HG03135 (cell line): ENCODE data around the gene SDHAF3.
"Not testable (repeated sequence)": the region's sequence is repeated elsewhere in the genome, so short reads cannot be mapped to it uniquely, and the experiment has no call there.

Experiments
- ATAC-seq: cut with Tn5 transposase; IDR thresholded peaks from one replicate; pipeline ENCODE4 v1.9.1; 2021; ENCODE audit warnings: mild to moderate bottlenecking, moderate library complexity; ENCODE audit not compliant: unreplicated experiment

The SDHAF3 gene

GRCh38 chr7:97120713-97121457, 3.4 kb downstream of the SDHAF3 start:
- ATAC-seq, result no peak

- ATAC-seq, result not testable (repeated sequence)
Observed at GRCh38 chr7:97123115-97123514, 5.6 kb downstream of the SDHAF3 start.

DNA sequence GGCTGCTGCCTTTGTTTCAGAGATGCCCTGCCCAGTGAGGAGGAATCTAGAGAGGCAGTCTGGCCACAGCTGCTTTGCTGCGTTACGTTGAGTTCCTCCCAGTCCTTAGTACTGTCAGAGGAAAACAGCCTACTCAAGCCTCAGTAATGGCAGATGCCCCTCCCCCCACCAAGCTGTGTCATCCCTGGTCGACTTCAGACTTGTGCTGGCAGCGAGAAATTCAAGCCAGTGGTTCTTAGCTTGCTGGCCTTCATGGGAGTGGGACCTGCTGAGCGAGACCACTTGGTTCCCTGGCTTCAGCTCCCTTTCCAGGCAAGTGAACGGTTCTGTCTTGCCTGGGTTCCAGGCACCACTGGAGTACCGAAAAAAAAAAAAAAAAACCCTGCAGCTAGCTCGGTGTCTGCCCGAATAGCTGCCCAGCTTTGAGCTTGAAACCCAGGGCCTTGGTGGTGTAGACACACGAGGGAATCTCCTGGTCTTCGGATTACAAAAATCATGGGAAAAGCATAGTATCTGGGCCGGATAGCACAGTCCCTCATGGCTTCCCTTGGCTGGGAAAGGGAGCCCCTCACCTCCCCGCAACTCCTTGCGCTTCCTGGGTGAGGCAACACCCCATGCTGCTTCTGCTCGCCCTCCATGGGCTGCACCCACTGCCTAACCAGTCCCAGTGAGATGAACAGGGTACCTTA, 9.1 kb downstream of the SDHAF3 start:
- ATAC-seq, result no peak

GRCh38 chr7:97128736-97129135, 11.2 kb downstream of the SDHAF3 start:
- ATAC-seq, result no peak

DNA sequence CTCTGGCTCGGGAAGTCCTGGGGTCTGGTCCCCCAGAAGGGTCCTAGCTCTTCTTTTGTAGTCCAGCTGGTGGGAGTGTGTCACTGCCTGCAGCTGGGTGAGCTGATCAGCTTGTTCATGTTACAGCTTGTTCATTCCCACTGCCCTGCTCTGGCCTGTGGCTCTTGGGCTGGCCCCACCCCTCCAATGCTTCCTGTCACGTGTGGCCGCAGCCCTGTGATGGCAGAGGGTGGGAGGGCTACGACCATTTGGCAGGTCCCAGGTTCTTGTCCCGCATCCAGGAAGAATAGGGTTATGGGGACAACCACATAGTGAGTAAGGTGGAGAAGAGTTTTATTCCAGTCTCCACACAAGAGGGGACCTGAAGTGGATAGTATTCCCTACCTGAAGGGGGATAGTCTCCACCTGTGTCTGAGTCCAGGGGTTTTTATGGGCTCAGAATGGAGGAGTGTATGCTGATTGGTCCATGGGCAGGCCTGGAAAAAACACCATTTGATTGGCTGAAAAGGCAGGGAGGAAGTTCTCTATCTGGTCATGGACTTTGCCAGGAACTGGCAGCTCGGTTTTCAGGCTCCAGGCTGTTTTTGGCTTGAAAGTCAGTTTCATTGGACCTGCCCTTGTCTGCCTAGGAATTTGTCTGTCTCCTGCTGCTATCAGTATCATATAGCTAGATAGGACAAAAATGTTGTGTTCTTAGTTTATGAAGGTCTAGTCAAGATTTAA, 13.1 kb downstream of the SDHAF3 start:
- ATAC-seq, result no peak

DNA sequence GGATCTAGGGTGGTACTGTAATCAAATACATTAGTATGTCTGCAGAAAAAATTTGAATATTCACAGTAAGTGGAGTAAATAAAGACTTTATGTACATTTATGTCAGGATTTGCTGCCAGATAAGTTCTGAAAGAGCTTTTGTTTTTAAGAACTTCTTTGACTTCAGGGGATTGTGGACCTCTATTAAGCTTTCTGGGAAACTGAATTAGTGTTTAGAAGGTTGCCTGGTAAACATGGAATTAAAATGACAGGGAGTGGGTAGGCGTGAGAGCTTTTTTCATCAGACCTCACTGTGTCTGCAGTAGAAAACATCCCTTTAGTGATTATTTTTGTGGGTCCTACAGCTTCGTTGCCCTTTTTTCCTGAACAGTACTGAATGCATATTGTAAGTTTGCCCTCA, 15.7 kb downstream of the SDHAF3 start:
- no peak for ATAC-seq

DNA sequence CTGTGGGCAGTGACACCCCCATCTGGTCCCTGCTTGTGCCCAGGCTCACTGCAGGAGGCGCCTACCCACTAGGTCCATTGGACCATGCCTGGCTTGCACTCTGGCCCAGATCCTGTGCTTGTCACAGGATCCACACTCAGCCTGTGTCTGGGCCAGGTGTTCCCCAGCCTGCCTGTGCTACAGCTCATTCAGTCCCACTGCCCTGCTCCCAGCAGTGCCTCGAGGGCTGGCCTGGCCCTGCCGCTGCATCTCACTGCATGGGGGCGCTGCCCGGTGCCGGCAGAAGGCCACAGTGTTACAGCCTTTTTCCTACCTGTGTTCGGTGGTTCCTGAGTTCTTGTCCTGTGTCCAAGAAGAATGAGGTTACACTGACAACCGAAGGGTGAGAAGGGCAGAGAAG, 21.3 kb downstream of the SDHAF3 start:
- no peak for ATAC-seq

GRCh38 chr7:97145068-97145467, 27.6 kb downstream of the SDHAF3 start:
- no peak for ATAC-seq

- ATAC-seq, result no peak
Observed at GRCh38 chr7:97149843-97150242, 32.3 kb downstream of the SDHAF3 start.

DNA sequence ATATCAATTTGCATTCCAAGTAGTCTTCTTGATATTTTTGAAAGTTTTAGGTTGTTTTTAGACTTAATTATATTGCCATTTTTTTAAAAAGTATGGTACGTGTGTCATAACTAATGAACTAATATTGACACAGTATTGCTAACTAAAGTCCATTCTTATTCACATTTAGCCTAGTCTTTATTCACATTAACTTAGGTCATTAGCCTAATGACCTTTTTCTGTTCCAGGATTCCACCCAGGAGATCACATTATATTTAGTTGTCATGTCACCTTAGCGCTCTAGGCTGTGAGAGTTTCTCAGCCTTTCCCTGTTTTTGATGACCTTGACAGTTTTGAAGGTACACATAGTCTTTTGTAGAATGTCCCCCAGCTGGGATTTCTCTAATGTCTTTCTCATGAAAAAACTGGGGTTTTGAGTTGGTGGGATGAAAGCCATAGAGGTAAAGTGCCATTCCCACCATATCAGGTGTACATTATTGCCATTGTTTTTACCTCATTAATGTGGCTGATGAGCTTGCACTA, 38.5 kb downstream of the SDHAF3 start:
- ATAC-seq, result no peak

GRCh38 chr7:97159984-97160383, 42.5 kb downstream of the SDHAF3 start:
- not testable (repeated sequence) for ATAC-seq

GRCh38 chr7:97161609-97162008, 44.1 kb downstream of the SDHAF3 start:
- ATAC-seq, result not testable (repeated sequence)

GRCh38 chr7:97166308-97166707, 48.8 kb downstream of the SDHAF3 start:
- no peak for ATAC-seq

DNA sequence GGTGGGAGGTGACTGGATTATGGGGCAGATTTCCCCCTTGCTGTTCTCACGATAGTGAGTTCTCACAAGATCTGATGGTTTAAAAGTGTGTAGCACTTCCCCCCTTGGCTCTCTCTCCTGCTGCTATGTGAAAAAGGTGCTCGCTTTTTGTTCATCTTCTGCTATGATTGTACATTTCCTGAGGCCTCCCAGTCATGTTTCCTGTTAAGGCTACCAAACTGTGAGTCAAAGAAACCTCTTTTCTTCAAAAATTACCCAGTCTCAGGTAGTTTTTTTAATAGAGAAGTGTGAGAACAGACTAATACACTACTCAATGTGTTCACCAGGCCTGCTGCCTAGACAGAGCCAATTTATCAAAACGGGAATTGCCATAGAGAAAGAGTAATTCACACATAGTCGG, 49.7 kb downstream of the SDHAF3 start:
- no peak for ATAC-seq

- no peak for ATAC-seq
Observed at GRCh38 chr7:97167749-97168148, 50.3 kb downstream of the SDHAF3 start.

DNA sequence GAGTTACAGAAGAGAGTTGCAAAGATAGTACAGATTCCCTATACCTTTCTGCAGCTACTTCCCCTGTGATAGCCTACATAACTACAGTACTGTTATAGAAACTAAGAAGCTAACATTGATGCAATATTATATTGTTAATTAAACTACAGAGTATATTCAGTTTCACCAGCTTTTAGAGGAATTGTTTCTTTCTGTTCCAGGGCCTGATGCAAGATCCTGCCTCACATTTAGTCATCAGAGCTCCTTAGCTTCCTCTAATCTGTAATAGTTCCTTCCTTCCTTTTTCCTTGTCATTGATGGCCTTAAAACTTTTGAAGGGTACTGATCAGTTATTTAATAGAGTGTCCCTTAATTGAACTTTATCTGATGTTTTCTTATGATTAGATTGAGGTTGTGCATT, 56.8 kb downstream of the SDHAF3 start:
- no peak for ATAC-seq

- ATAC-seq, result no peak
Observed at GRCh38 chr7:97179454-97180104, 62.1 kb downstream of the SDHAF3 start.

DNA sequence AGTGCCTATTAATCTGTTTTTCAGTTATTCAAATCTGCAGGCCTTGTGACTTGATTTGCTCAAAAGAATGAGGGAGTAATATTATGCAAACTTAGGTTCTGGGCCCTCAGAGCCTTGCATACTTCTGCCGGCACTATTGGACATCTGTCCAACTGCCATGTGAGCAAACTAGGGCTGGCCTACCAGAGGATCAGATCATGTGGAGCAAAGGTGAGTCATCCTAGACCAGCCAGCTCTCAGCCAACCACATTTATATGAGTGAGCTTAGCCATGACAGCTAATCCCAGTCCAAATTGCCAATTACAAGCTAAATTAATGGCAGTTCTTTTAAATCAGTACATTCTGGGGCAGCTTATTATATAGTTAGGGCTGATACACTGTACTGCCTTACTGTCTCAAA, 69.6 kb downstream of the SDHAF3 start:
- no peak for ATAC-seq

GRCh38 chr7:97196174-97196573, 78.7 kb downstream of the SDHAF3 start:
- ATAC-seq, result not testable (repeated sequence)

DNA sequence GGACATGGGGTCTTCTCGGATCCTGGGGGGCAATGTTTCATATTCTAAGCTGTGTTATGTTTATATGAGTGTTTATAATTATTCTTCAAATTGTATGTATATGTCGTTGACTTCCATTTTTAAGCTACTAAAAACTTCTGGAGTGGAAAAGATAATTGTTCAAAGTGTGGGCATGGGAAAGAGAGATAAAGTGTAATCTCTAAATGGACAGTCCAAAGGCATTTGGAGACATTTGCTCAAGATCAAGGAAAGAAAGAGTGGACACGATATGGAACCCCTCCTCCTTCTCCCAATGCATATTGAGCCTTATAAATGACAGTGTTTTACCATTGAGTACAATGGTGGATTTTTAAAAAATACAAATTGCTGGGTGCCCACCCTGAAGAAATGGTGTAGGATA, 81.1 kb downstream of the SDHAF3 start:
- no peak for ATAC-seq

DNA sequence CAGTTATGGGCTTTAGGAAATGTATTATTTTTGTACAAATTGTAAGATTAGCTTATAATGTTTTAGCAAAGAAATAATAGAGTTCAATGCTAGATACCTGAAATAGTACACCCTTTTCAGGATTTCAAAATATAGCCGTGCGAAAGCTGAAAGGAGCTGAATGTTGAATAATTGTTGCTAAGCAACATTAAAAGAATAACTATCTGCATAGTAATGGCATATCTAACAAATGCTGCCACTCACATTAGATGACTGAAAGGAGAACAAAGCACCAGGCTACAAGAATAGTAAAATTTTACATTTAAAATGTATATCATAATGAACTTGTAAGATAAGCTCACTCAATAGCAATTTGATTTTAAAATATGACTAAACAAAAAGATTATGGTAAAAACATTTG, 82.5 kb downstream of the SDHAF3 start:
- no peak for ATAC-seq
